Progenitor cell of endocrine pancreas (in vitro differentiated cells): ENCODE data around the gene RAB31. TPM values are rescaled to one million over a fixed set of nuclear protein-coding genes. Genes with fewer than 3 reads are reported as not detected.

ENCODE experiments used
- DNase-seq: peaks from one replicate; pipeline ENCODE4 v3.0.0; 2021; ENCODE audit warnings: low spot score; ENCODE audit not compliant: unreplicated experiment
- H3K27ac Mint-ChIP-seq: 2 replicates; pipeline ENCODE4 v1.8.0; 2021; ENCODE audit warnings: mild to moderate bottlenecking, moderate library complexity, mixed read lengths
- H3K27me3 Mint-ChIP-seq: 2 replicates; pipeline ENCODE4 v1.8.0; 2021; ENCODE audit warnings: mixed read lengths
- H3K36me3 Mint-ChIP-seq: 2 replicates; pipeline ENCODE4 v1.8.0; 2022; ENCODE audit warnings: mixed read lengths; ENCODE audit not compliant: insufficient read depth
- H3K4me1 Mint-ChIP-seq: 2 replicates; pipeline ENCODE4 v1.8.0; 2021; ENCODE audit warnings: low read depth, mixed read lengths
- H3K4me3 Mint-ChIP-seq: 2 replicates; pipeline ENCODE4 v1.8.0; 2021; ENCODE audit warnings: low read depth, mild to moderate bottlenecking, moderate library complexity, mixed read lengths
- H3K9me3 Mint-ChIP-seq: 2 replicates; pipeline ENCODE4 v1.8.0; 2021; ENCODE audit warnings: low read depth, mixed read lengths
- total RNA-seq: library from RNA; stranded (reverse); gene quantifications from 2 replicates; pipeline ENCODE4 v1.2.1, GENCODE V29; 2021
- TF ChIP-seq, protein P1 (sequence below): fragments of 200-600 bp; sonication (generic); IDR thresholded peaks from one replicate; pipeline ENCODE4 v1.5.0; 2021; ENCODE audit warnings: antibody characterized with exemption, mild to moderate bottlenecking; ENCODE audit not compliant: unreplicated experiment

The RAB31 gene
- total RNA-seq, 1 donor from 2014 or later = 2.9 TPM

DNA sequence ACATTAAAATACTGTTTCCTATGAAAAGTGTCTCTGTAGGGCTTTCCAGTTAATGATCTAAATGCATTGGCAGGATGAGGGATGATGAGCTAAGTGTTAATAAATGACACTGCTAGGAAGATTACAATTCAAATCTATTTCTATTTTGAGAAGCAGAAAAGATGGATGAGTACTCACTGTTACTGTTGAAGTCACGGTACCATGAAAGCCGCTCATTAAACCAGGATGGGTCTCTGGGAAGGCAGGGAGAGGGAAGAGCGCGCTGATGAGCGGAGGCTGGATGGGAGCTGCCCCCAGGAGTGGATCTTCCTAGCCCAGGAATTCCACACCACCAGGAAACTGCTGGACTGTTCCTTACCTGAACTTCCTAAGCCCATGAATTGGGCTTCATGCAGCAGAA, 150.5 kb downstream of the RAB31 start:
- Mint-ChIP-seq H3K4me1 (no peaks in the 10 kb centered on the region), H3K9me3 (no peaks in the 10 kb centered on the region), H3K4me3 (no peak overlapping the region), H3K27me3 (no peaks in the 10 kb centered on the region), H3K27ac (no peak overlapping the region), H3K36me3 (no peaks in the 10 kb centered on the region)
- DNase-seq = no peak
- TF ChIP-seq, protein P1, sequence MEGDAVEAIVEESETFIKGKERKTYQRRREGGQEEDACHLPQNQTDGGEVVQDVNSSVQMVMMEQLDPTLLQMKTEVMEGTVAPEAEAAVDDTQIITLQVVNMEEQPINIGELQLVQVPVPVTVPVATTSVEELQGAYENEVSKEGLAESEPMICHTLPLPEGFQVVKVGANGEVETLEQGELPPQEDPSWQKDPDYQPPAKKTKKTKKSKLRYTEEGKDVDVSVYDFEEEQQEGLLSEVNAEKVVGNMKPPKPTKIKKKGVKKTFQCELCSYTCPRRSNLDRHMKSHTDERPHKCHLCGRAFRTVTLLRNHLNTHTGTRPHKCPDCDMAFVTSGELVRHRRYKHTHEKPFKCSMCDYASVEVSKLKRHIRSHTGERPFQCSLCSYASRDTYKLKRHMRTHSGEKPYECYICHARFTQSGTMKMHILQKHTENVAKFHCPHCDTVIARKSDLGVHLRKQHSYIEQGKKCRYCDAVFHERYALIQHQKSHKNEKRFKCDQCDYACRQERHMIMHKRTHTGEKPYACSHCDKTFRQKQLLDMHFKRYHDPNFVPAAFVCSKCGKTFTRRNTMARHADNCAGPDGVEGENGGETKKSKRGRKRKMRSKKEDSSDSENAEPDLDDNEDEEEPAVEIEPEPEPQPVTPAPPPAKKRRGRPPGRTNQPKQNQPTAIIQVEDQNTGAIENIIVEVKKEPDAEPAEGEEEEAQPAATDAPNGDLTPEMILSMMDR = no peak

DNA sequence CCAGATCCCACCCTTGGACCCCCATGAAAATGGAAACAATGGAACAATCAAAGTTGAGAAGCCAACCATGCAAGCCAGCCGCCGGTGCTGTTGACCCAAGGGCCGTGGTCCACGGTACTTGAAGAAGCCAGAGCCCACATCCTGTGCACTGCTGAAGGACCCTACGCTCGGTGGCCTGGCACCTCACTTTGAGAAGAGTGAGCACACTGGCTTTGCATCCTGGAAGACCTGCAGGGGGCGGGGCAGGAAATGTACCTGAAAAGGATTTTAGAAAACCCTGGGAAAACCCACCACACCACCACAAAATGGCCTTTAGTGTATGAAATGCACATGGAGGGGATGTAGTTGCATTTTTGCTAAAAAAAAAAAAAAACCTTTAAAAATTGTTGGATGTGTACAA, 151.1 kb downstream of the RAB31 start:
- no peaks in the 10 kb centered on the region for H3K4me1 Mint-ChIP-seq
- H3K27ac Mint-ChIP-seq = no peak overlapping the region
- H3K4me3 Mint-ChIP-seq = no peak overlapping the region
- DNase-seq = no peak
- no peaks in the 10 kb centered on the region for H3K27me3 Mint-ChIP-seq
- TF ChIP-seq, protein P1 = no peak
- H3K36me3 Mint-ChIP-seq = no peaks in the 10 kb centered on the region
- H3K9me3 Mint-ChIP-seq = no peaks in the 10 kb centered on the region

DNA sequence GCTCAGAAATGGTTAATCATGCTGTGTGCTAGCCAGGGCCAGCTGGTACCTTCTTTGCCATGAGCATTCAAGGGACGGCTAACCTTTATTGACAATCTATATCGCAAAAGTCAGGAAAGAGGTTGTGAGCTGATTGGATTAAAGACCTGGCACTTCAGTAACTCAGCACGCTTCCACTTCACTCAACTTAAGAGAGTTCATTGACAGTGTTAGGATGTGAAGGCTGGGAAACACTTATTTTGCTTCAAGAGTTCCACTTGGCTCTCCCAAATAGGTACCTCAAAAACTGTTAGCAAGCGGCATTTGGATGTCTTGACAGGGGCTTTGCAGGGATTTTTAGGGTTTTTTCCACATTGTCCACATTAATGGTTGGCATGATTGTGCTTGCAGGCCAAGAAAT, 152.6 kb downstream of the RAB31 start:
- Mint-ChIP-seq H3K27ac (no peak overlapping the region), H3K36me3 (peaks cover 3% of the 10 kb centered on the region), H3K9me3 (peaks cover 4% of the 10 kb centered on the region), H3K4me1 (no peaks in the 10 kb centered on the region), H3K4me3 (no peak overlapping the region), H3K27me3 (no peaks in the 10 kb centered on the region)
- no peak for DNase-seq
- TF ChIP-seq, protein P1 = no peak

DNA sequence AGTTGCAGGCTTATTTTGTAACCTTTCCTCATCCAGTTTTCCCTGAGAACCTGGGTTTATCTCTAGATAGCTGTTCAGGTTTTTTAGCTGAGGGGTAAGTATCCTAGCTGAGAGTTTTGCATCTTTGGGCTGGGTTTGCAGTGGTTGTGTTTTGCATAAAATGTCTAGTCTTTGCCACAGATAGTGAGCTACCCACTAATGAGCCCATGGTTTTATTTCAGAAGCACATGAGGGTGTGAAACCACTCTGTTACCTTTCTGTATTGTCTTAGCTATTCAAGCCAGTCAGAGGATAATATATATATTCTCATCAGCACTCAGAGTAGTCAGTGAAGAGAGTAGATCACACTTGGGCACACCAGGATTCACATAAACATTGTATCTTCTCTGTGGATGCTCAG, 153.1 kb downstream of the RAB31 start:
- TF ChIP-seq, protein P1 = no peak
- Mint-ChIP-seq H3K4me3 (no peak overlapping the region), H3K36me3 (peaks cover 4% of the 10 kb centered on the region), H3K4me1 (no peaks in the 10 kb centered on the region), H3K9me3 (peaks cover 9% of the 10 kb centered on the region), H3K27ac (no peak overlapping the region), H3K27me3 (no peaks in the 10 kb centered on the region)
- no peak for DNase-seq

DNA sequence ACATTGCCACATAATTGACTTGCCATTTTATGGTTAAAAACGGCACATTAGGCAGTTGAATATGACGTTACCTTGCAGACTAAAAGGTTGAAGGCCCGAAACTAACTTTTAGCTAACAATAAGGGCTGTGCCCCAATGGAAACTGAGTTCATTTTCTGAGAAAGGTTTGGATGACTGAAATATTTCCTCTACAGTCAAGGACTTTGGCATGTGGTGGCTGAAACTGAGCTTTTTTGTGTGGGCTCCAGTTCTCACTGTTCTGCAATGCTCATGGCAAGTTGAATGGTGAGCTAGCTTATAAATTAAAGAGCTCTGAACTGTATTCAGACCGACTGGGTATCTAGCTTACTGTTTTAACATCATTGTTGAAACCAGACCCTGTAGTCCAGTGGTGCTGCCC, 153.8 kb downstream of the RAB31 start:
- H3K36me3 Mint-ChIP-seq = peaks cover 4% of the 10 kb centered on the region
- H3K27me3 Mint-ChIP-seq = no peaks in the 10 kb centered on the region
- peaks cover 9% of the 10 kb centered on the region for H3K9me3 Mint-ChIP-seq
- TF ChIP-seq, protein P1 = no peak
- H3K27ac Mint-ChIP-seq = no peak overlapping the region
- no peak for DNase-seq
- H3K4me1 Mint-ChIP-seq = no peaks in the 10 kb centered on the region
- no peak overlapping the region for H3K4me3 Mint-ChIP-seq
